Effector memory CD4-positive, alpha-beta T cell (primary cell): ENCODE data around the gene IER3.

Source experiments
- DNase-seq, 3 donors: peaks; one replicate each; pipeline ENCODE4 v3.0.0-alpha.2; 2020
- H3K27ac ChIP-seq: 2 replicates; pipeline ENCODE4 v1.7.0; 2013; ENCODE audit warnings: mild to moderate bottlenecking, low read length, moderate library complexity; ENCODE audit not compliant: insufficient read depth, poor library complexity, severe bottlenecking
- H3K27me3 ChIP-seq: replicated peaks from 2 replicates; pipeline ENCODE4 v1.7.0; 2013; ENCODE audit warnings: mild to moderate bottlenecking, low read length; ENCODE audit not compliant: insufficient read depth, control insufficient read depth, poor library complexity, severe bottlenecking
- H3K36me3 ChIP-seq: 2 replicates; pipeline ENCODE4 v1.7.0; 2013; ENCODE audit warnings: mild to moderate bottlenecking, low read length, moderate library complexity; ENCODE audit not compliant: control insufficient read depth, insufficient read depth
- H3K4me1 ChIP-seq: 2 replicates; pipeline ENCODE4 v1.7.0; 2013; ENCODE audit warnings: low read length, mild to moderate bottlenecking; ENCODE audit not compliant: control insufficient read depth, insufficient read depth, poor library complexity, severe bottlenecking
- H3K4me3 ChIP-seq: 2 replicates; pipeline ENCODE4 v1.7.0; 2013; ENCODE audit warnings: low read length, low read depth, mild to moderate bottlenecking; ENCODE audit not compliant: insufficient read depth, poor library complexity, severe bottlenecking
- H3K9me3 ChIP-seq: 2 replicates; pipeline ENCODE4 v1.7.0; 2013; ENCODE audit warnings: mild to moderate bottlenecking, low read length, moderate library complexity; ENCODE audit not compliant: control insufficient read depth
- total RNA-seq, 3 donors: gene quantifications; one replicate each; lab custom pipeline; 2026; lab: John Stamatoyannopoulos, UW

Gene IER3
- total RNA-seq, result 10.5 to 166 (median 52.3) reads per million in 3 donors

GRCh38 chr6:30744054-30744805 is at the start of gene IER3:
IER3 (minus strand) TSS chr6:30744547; CDS start chr6:30744518, 29 bp downstream.
- H3K36me3 ChIP-seq, result no peaks in the 10 kb centered on the region
- H3K27ac ChIP-seq, result peak within 1 kb of the TSS; percentile 58
- peak within 1 kb of the TSS; percentile 83 for H3K4me3 ChIP-seq
- H3K27me3 ChIP-seq, result no peaks in the 10 kb centered on the region
- DNase-seq, result peak; percentile 49 to 73 (median 66)
- H3K9me3 ChIP-seq, result no peaks in the 10 kb centered on the region
- H3K4me1 ChIP-seq, result peaks cover 19% of the 10 kb centered on the region

GRCh38 chr6:30793521-30794194 is 49.3 kb upstream of the IER3 start:
- H3K27me3 ChIP-seq, result no peaks in the 10 kb centered on the region
- no peak for DNase-seq
- H3K27ac ChIP-seq, result peak overlapping the region; percentile 68
- H3K4me1 ChIP-seq, result peaks cover 19% of the 10 kb centered on the region
- peak overlapping the region; percentile 20 for H3K4me3 ChIP-seq
- no peaks in the 10 kb centered on the region for H3K36me3 ChIP-seq
- no peaks in the 10 kb centered on the region for H3K9me3 ChIP-seq

- no peak overlapping the region for H3K27ac ChIP-seq
- no peaks in the 10 kb centered on the region for H3K36me3 ChIP-seq
- H3K9me3 ChIP-seq, result no peaks in the 10 kb centered on the region
- H3K4me1 ChIP-seq, result peaks cover 19% of the 10 kb centered on the region
- no peaks in the 10 kb centered on the region for H3K27me3 ChIP-seq
- H3K4me3 ChIP-seq, result no peak overlapping the region
- no peak for DNase-seq
Observed at GRCh38 chr6:30792786-30793185, 48.4 kb upstream of the IER3 start.

GRCh38 chr6:30790724-30791383 is 46.5 kb upstream of the IER3 start:
- Histone ChIP-seq H3K4me3 (no peak overlapping the region), H3K4me1 (peaks cover 24% of the 10 kb centered on the region), H3K27ac (no peak overlapping the region), H3K9me3 (no peaks in the 10 kb centered on the region), H3K36me3 (no peaks in the 10 kb centered on the region), H3K27me3 (no peaks in the 10 kb centered on the region)
- no peak for DNase-seq

- no peak for DNase-seq
- Histone ChIP-seq H3K36me3 (no peaks in the 10 kb centered on the region), H3K4me1 (peaks cover 22% of the 10 kb centered on the region), H3K9me3 (no peaks in the 10 kb centered on the region), H3K27ac (no peak overlapping the region), H3K4me3 (no peak overlapping the region), H3K27me3 (no peaks in the 10 kb centered on the region)
Observed at GRCh38 chr6:30789606-30790005, 45.3 kb upstream of the IER3 start.

GRCh38 chr6:30787954-30788353 is 43.6 kb upstream of the IER3 start:
- H3K4me1 ChIP-seq, result peaks cover 10% of the 10 kb centered on the region
- no peak for DNase-seq

GRCh38 chr6:30782425-30783014 is 38.2 kb upstream of the IER3 start:
- Histone ChIP-seq H3K4me3 (no peak overlapping the region), H3K27ac (no peak overlapping the region), H3K4me1 (peaks cover 5% of the 10 kb centered on the region), H3K36me3 (no peaks in the 10 kb centered on the region), H3K9me3 (no peaks in the 10 kb centered on the region), H3K27me3 (no peaks in the 10 kb centered on the region)
- DNase-seq, result no peak

More at GRCh38 chr6:30787954-30788353, 43.6 kb upstream of the IER3 start:
- Histone ChIP-seq H3K27me3 (no peaks in the 10 kb centered on the region), H3K36me3 (no peaks in the 10 kb centered on the region), H3K4me3 (no peak overlapping the region), H3K27ac (no peak overlapping the region), H3K9me3 (no peaks in the 10 kb centered on the region)

- Histone ChIP-seq H3K27ac (no peak overlapping the region), H3K9me3 (no peaks in the 10 kb centered on the region), H3K36me3 (no peaks in the 10 kb centered on the region), H3K27me3 (no peaks in the 10 kb centered on the region), H3K4me1 (peaks cover 4% of the 10 kb centered on the region), H3K4me3 (no peak overlapping the region)
- peak in 1 of 3 donors; percentile 12 for DNase-seq
Observed at GRCh38 chr6:30781743-30782424, 37.5 kb upstream of the IER3 start.

GRCh38 chr6:30781395-30781742 is 37.0 kb upstream of the IER3 start:
- H3K9me3 ChIP-seq, result no peaks in the 10 kb centered on the region
- H3K27ac ChIP-seq, result no peak overlapping the region
- DNase-seq, result no peak
- no peaks in the 10 kb centered on the region for H3K27me3 ChIP-seq
- H3K4me3 ChIP-seq, result no peak overlapping the region
- no peaks in the 10 kb centered on the region for H3K4me1 ChIP-seq
- H3K36me3 ChIP-seq, result no peaks in the 10 kb centered on the region
